ENCODE results near the gene TTLL10. TPM values are rescaled to one million over a fixed set of nuclear protein-coding genes. Genes with fewer than 3 reads are reported as not detected.

Gene TTLL10
- polyA plus RNA-seq, 1 donor (not counting 4 experiments of a cell fraction or from before 2014, with no cell fraction given), result not detected

- H2AFZ ChIP-seq (ENCODE audit: control insufficient read depth, low read length), result no peak overlapping the region
- H3K9ac ChIP-seq (ENCODE audit: control insufficient read depth, extremely low read depth, insufficient read depth, low read length), result no peak overlapping the region
- H3K36me3 ChIP-seq (ENCODE audit: control insufficient read depth in 2 of 2, extremely low read depth in 1 of 2, insufficient read depth in 2 of 2, low read length in 2 of 2), result no peaks in the 10 kb centered on the region
- no peaks in the 10 kb centered on the region for H3K9me3 ChIP-seq (ENCODE audit: control insufficient read depth, low read depth, low read length)
- no peak overlapping the region for H3K4me2 ChIP-seq (ENCODE audit: control insufficient read depth, extremely low read depth, insufficient read depth, low read depth, low read length)
- FAIRE-seq (no peak), DNase-seq (ENCODE audit: low read depth, low spot score) (no peak)
- no peaks in the 10 kb centered on the region for H3K9me1 ChIP-seq (ENCODE audit: control insufficient read depth, extremely low read depth, insufficient read depth, low read length)
- H3K79me2 ChIP-seq (ENCODE audit: control insufficient read depth, insufficient read depth, low read length), result no peaks in the 10 kb centered on the region
- no peak overlapping the region for H3K4me3 ChIP-seq (ENCODE audit: control insufficient read depth in 2 of 3, extremely low read depth in 1 of 3, insufficient read depth in 2 of 3, low read depth in 1 of 3, low read length in 3 of 3)
- no peak overlapping the region for H3K27ac ChIP-seq (ENCODE audit: control insufficient read depth, insufficient read depth, low read length)
- dilution Hi-C loops (cut with MboI; ENCODE audit: extremely low pct_ligation_motif_present, low sequenced_read_pairs), result no loop called here
- no peaks in the 10 kb centered on the region for H3K4me1 ChIP-seq (ENCODE audit: control insufficient read depth, extremely low read depth, insufficient read depth, low read length)
- H4K20me1 ChIP-seq (ENCODE audit: control insufficient read depth, extremely low read depth, insufficient read depth, low read length), result no peaks in the 10 kb centered on the region
- TF ChIP-seq CTCF (optimal IDR thresholded peaks at IDR 0.05 in 1 of 3, IDR thresholded peaks at IDR 0.05 in 1 of 3, conservative IDR thresholded peaks at IDR 0.05 in 1 of 3; ENCODE audit: extremely low read depth in 1 of 3, insufficient read depth in 2 of 3, low read length in 3 of 3), result no peak
- no peak for TF ChIP-seq EZH2 (IDR thresholded peaks at IDR 0.05; ENCODE audit: low read length)
- H3K27me3 ChIP-seq (ENCODE audit: control insufficient read depth, extremely low read depth, insufficient read depth, low read length), result peaks cover 8% of the 10 kb centered on the region
Observed at GRCh38 chr1:1129381-1129821, 44.3 kb upstream of the TTLL10 start.

GRCh38 chr1:1130206-1131120 is 43.2 kb upstream of the TTLL10 start:
- dilution Hi-C loops (cut with MboI; ENCODE audit: extremely low pct_ligation_motif_present, low sequenced_read_pairs), result no loop called here
- H3K4me2 ChIP-seq (ENCODE audit: control insufficient read depth, extremely low read depth, insufficient read depth, low read depth, low read length), result no peak overlapping the region

More at GRCh38 chr1:1130206-1131120, 43.2 kb upstream of the TTLL10 start:
- TF ChIP-seq CTCF (optimal IDR thresholded peaks at IDR 0.05 in 1 of 3, IDR thresholded peaks at IDR 0.05 in 1 of 3, conservative IDR thresholded peaks at IDR 0.05 in 1 of 3; ENCODE audit: extremely low read depth in 1 of 3, insufficient read depth in 2 of 3, low read length in 3 of 3), result no peak
- no peak for TF ChIP-seq EZH2 (IDR thresholded peaks at IDR 0.05; ENCODE audit: low read length)
- DNase-seq (ENCODE audit: low read depth, low spot score) (no peak), FAIRE-seq (no peak)
- Histone ChIP-seq H3K79me2 (ENCODE audit: control insufficient read depth, insufficient read depth, low read length) (no peaks in the 10 kb centered on the region), H3K9ac (ENCODE audit: control insufficient read depth, extremely low read depth, insufficient read depth, low read length) (no peak overlapping the region), H4K20me1 (ENCODE audit: control insufficient read depth, extremely low read depth, insufficient read depth, low read length) (no peaks in the 10 kb centered on the region), H3K9me1 (ENCODE audit: control insufficient read depth, extremely low read depth, insufficient read depth, low read length) (no peaks in the 10 kb centered on the region), H2AFZ (ENCODE audit: control insufficient read depth, low read length) (no peak overlapping the region), H3K4me3 (ENCODE audit: control insufficient read depth in 2 of 3, extremely low read depth in 1 of 3, insufficient read depth in 2 of 3, low read depth in 1 of 3, low read length in 3 of 3) (no peak overlapping the region), H3K9me3 (ENCODE audit: control insufficient read depth, low read depth, low read length) (no peaks in the 10 kb centered on the region), H3K27me3 (ENCODE audit: control insufficient read depth, extremely low read depth, insufficient read depth, low read length) (peaks cover 9% of the 10 kb centered on the region), H3K36me3 (ENCODE audit: control insufficient read depth in 2 of 2, extremely low read depth in 1 of 2, insufficient read depth in 2 of 2, low read length in 2 of 2) (no peaks in the 10 kb centered on the region), H3K27ac (ENCODE audit: control insufficient read depth, insufficient read depth, low read length) (no peak overlapping the region), H3K4me1 (ENCODE audit: control insufficient read depth, extremely low read depth, insufficient read depth, low read length) (no peaks in the 10 kb centered on the region)

All from keratinocyte (primary cell).